ENCODE measurements around the gene SORBS2.

Gene SORBS2

DNA sequence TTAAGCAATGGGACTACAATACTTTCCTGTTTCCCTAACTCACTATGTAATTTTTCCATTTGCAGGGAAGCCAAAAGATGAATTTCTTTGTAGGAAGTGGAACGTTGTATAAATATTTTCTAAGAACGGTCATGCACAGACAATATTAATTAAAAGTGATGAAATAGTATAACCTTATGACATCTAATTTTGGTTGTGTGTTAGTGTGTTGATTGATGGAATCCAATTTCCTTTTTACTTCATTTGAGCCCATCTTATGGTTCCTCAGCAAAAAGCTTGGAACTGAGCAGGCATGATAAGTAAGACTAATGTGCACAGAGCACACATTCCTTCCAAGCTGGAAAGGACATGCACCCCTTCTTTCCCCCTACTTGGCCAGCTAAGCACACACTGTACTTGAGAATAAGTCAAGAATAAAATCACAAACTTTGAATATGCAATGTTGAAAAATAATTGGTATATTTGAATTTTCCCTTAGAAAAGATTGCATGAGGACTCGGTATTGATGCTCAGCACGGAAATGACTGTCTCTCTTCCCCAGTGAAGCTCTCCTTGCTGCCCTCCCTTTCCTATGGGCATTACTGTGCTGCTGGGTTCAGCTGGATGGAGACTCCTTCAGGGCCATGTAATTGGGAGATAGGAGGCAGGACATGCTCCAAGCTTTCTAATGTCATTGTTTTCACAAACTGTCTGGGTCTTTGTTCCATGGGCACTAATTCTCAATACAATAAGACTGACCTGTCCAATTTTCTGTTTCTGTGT, 257.4 kb downstream of the SORBS2 start:
- H3K4me1 Mint-ChIP-seq (ENCODE audit: low read depth) = no peaks in the 10 kb centered on the region
- intact Hi-C loops (cut with micrococcal nuclease) = no loop called here
- H3K27me3 Mint-ChIP-seq = peaks cover 16% of the 10 kb centered on the region
- no peak overlapping the region for H3K4me3 Mint-ChIP-seq
- H3K27ac Mint-ChIP-seq = no peak overlapping the region
- H3K36me3 Mint-ChIP-seq (ENCODE audit: low read depth) = no peaks in the 10 kb centered on the region
- H3K9me3 Mint-ChIP-seq = no peaks in the 10 kb centered on the region

- H3K27ac Mint-ChIP-seq = no peak overlapping the region
- intact Hi-C loops (cut with micrococcal nuclease) = no loop called here
- H3K36me3 Mint-ChIP-seq (ENCODE audit: low read depth) = no peaks in the 10 kb centered on the region
- H3K9me3 Mint-ChIP-seq = no peaks in the 10 kb centered on the region
- peaks cover 13% of the 10 kb centered on the region for H3K27me3 Mint-ChIP-seq
- no peak overlapping the region for H3K4me3 Mint-ChIP-seq
- H3K4me1 Mint-ChIP-seq (ENCODE audit: low read depth) = no peaks in the 10 kb centered on the region
Observed at GRCh38 chr4:185552254-185552653, 259.7 kb downstream of the SORBS2 start.

GRCh38 chr4:185550933-185551332, 261.1 kb downstream of the SORBS2 start:
- intact Hi-C loops (cut with micrococcal nuclease) = no loop called here
- H3K4me1 Mint-ChIP-seq (ENCODE audit: low read depth) = no peaks in the 10 kb centered on the region
- no peaks in the 10 kb centered on the region for H3K9me3 Mint-ChIP-seq
- H3K4me3 Mint-ChIP-seq = no peak overlapping the region
- no peaks in the 10 kb centered on the region for H3K36me3 Mint-ChIP-seq (ENCODE audit: low read depth)
- no peak overlapping the region for H3K27ac Mint-ChIP-seq
- H3K27me3 Mint-ChIP-seq = peaks cover 8% of the 10 kb centered on the region

- Mint-ChIP-seq H3K9me3 (no peaks in the 10 kb centered on the region), H3K27ac (no peak overlapping the region), H3K4me1 (ENCODE audit: low read depth) (no peaks in the 10 kb centered on the region), H3K4me3 (no peak overlapping the region), H3K27me3 (peaks cover 8% of the 10 kb centered on the region), H3K36me3 (ENCODE audit: low read depth) (no peaks in the 10 kb centered on the region)
- intact Hi-C loops (cut with micrococcal nuclease) = no loop called here
Observed at GRCh38 chr4:185549095-185549639, 262.8 kb downstream of the SORBS2 start.

- Mint-ChIP-seq H3K27ac (no peak overlapping the region), H3K27me3 (peaks cover 6% of the 10 kb centered on the region), H3K4me1 (ENCODE audit: low read depth) (no peaks in the 10 kb centered on the region), H3K4me3 (no peak overlapping the region), H3K9me3 (no peaks in the 10 kb centered on the region), H3K36me3 (ENCODE audit: low read depth) (no peaks in the 10 kb centered on the region)
- intact Hi-C loops (cut with micrococcal nuclease) = no loop called here
Observed at GRCh38 chr4:185548587-185548986, 263.4 kb downstream of the SORBS2 start.

DNA sequence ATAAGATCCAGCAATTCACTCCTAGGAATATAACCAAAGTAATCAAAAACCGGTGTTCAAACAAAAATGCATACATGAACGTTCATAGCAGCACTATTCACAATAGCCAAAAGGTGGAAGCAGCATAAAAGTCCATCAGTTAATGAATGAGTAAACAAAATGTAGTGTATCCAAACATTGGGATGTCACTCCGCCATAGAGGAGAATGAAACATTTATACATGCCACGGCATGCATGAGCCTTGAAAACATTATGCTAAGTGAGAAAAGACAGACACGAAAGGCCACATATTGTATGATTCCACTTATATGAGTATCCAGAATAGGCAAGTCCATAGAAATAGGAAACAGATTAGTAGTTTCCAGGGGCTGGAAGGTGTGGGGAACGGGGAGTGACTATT, 265.7 kb downstream of the SORBS2 start:
- Mint-ChIP-seq H3K9me3 (no peaks in the 10 kb centered on the region), H3K36me3 (ENCODE audit: low read depth) (no peaks in the 10 kb centered on the region), H3K4me3 (no peak overlapping the region), H3K27me3 (peaks cover 16% of the 10 kb centered on the region), H3K4me1 (ENCODE audit: low read depth) (no peaks in the 10 kb centered on the region), H3K27ac (no peak overlapping the region)
- intact Hi-C loops (cut with micrococcal nuclease) = no loop called here

- intact Hi-C loops (cut with micrococcal nuclease) = no loop called here
- Mint-ChIP-seq H3K27me3 (peaks cover 16% of the 10 kb centered on the region), H3K4me1 (ENCODE audit: low read depth) (no peaks in the 10 kb centered on the region), H3K36me3 (ENCODE audit: low read depth) (no peaks in the 10 kb centered on the region), H3K4me3 (no peak overlapping the region), H3K9me3 (no peaks in the 10 kb centered on the region), H3K27ac (no peak overlapping the region)
Observed at GRCh38 chr4:185542626-185543315, 269.2 kb downstream of the SORBS2 start.

DNA sequence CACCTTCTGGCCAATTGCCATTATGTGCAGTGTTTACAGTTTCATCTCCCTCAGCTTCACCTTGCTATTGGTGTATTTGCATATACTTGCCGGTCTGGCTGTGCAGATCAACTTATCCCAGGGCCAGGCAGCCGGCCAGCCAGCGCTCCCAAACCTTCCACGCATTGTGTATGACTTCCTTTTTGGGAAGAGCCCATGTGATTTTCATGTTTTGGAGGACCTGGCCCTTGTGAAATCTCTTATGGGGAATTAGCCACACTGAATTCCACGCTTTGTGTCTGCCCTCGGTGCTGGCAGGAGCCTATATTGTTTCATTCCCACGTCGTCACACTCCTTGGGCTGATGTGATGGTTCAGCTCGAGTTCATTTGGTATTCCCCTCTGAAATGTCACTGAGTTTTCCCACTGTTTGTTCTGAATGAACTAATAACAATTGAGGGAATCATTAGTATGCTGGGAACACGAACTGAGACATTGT, 270.7 kb downstream of the SORBS2 start:
- Mint-ChIP-seq H3K4me1 (ENCODE audit: low read depth) (no peaks in the 10 kb centered on the region), H3K27ac (no peak overlapping the region), H3K27me3 (peaks cover 21% of the 10 kb centered on the region), H3K4me3 (no peak overlapping the region), H3K9me3 (no peaks in the 10 kb centered on the region), H3K36me3 (ENCODE audit: low read depth) (no peaks in the 10 kb centered on the region)
- intact Hi-C loops (cut with micrococcal nuclease) = no loop called here

DNA sequence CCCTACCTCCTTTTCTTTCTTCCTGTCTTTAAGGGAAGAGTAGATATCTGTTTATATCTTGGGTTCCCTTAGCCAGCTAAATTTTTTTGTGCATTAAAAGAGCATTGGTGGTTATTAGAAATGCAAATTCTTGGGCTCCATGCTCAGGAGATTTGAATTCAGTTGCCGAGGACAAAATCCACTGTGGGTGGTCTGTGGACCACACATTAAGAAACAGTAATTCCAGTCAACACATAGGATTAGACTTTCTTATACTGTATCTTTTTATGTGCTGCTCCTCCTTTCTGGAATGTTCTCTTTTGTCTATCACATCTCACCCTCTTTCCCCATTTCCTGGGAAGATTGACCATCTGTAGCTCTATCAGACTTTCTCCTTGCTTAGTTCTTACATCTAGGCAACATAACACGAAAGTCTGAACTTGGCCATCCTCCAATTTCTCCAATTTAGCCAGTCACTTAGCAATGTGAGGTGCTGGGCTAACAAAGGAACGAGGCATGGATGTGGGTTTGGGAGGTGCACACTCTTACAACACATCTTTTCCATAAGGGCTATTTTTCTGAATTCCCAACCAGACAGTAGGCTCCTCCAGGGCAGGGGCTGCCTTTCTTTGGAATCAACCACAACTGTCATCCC, 271.4 kb downstream of the SORBS2 start:
- intact Hi-C loops (cut with micrococcal nuclease) = no loop called here
- Mint-ChIP-seq H3K9me3 (no peaks in the 10 kb centered on the region), H3K27me3 (peaks cover 27% of the 10 kb centered on the region), H3K36me3 (ENCODE audit: low read depth) (no peaks in the 10 kb centered on the region), H3K4me3 (no peak overlapping the region), H3K4me1 (ENCODE audit: low read depth) (no peaks in the 10 kb centered on the region), H3K27ac (no peak overlapping the region)

- intact Hi-C loops (cut with micrococcal nuclease) = no loop called here
- Mint-ChIP-seq H3K27me3 (peaks cover 28% of the 10 kb centered on the region), H3K4me3 (no peak overlapping the region), H3K36me3 (ENCODE audit: low read depth) (no peaks in the 10 kb centered on the region), H3K4me1 (ENCODE audit: low read depth) (no peaks in the 10 kb centered on the region), H3K27ac (no peak overlapping the region), H3K9me3 (no peaks in the 10 kb centered on the region)
Observed at GRCh38 chr4:185540040-185540439, 272.0 kb downstream of the SORBS2 start.

GRCh38 chr4:185538806-185539205, 273.2 kb downstream of the SORBS2 start:
- intact Hi-C loops (cut with micrococcal nuclease) = no loop called here
- Mint-ChIP-seq H3K27ac (no peak overlapping the region), H3K36me3 (ENCODE audit: low read depth) (no peaks in the 10 kb centered on the region), H3K4me1 (ENCODE audit: low read depth) (no peaks in the 10 kb centered on the region), H3K4me3 (no peak overlapping the region), H3K27me3 (peaks cover 35% of the 10 kb centered on the region), H3K9me3 (no peaks in the 10 kb centered on the region)

DNA sequence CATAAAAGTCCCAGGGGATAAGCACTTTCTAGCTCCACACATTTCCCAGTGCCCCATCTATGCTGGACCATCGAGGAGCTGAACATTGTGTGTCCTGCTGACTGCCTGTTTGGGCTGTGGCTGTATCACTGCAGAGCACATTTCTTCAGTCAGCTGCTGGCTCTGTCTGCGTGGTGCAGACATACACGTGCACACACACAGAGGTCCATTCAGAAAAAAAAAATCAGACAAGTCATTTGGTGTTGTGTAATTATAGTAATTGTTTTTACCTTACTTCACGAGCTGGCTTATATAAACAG, 275.6 kb downstream of the SORBS2 start:
- Mint-ChIP-seq H3K4me1 (ENCODE audit: low read depth) (no peaks in the 10 kb centered on the region), H3K27ac (no peak overlapping the region), H3K9me3 (no peaks in the 10 kb centered on the region), H3K4me3 (no peak overlapping the region), H3K36me3 (ENCODE audit: low read depth) (no peaks in the 10 kb centered on the region), H3K27me3 (peaks cover 34% of the 10 kb centered on the region)
- intact Hi-C loops (cut with micrococcal nuclease) = no loop called here

GRCh38 chr4:185535612-185536410, 276.2 kb downstream of the SORBS2 start:
- Mint-ChIP-seq H3K4me1 (ENCODE audit: low read depth) (no peaks in the 10 kb centered on the region), H3K36me3 (ENCODE audit: low read depth) (no peaks in the 10 kb centered on the region), H3K27me3 (peaks cover 32% of the 10 kb centered on the region), H3K9me3 (no peaks in the 10 kb centered on the region), H3K27ac (no peak overlapping the region), H3K4me3 (no peak overlapping the region)
- intact Hi-C loops (cut with micrococcal nuclease) = no loop called here

Measured in dendritic cell treated with granulocyte-macrophage colony-stimulating factor and Interleukin-4, amounts not matched to agents 40 ng/mL and 50 ng/mL, for 4 days (primary cell).